Uterus (tissue), 4 donors: ENCODE measurements around the gene CELF4. TPM values are rescaled to one million over a fixed set of nuclear protein-coding genes. Genes with fewer than 3 reads are reported as not detected.

ENCODE experiments used
- DNase-seq, 2 donors: peaks; one replicate each; pipeline ENCODE4 v3.0.0-alpha.2; 2019 to 2020
- H3K27ac ChIP-seq, 2 donors: fragments of 200-600 bp; sonication (generic); 1 replicate in 1 of 2; 2 replicates in 1 of 2; pipeline ENCODE4 v1.5.1; 2016 to 2018
- H3K27me3 ChIP-seq, 2 donors: fragments of 200-600 bp; sonication (generic); one replicate each; pipeline ENCODE4 v1.5.1; 2018 to 2019; ENCODE audit warnings: control low read depth in 1 of 2
- H3K36me3 ChIP-seq, 2 donors: fragments of 200-600 bp; sonication (generic); one replicate each; pipeline ENCODE4 v1.5.1; 2019; ENCODE audit warnings: control low read depth in 1 of 2
- H3K4me1 ChIP-seq, 2 donors: fragments of 200-600 bp; sonication (generic); one replicate each; pipeline ENCODE4 v1.5.1; 2018 to 2019; ENCODE audit warnings: control low read depth in 1 of 2
- H3K4me3 ChIP-seq, 2 donors: fragments of 200-600 bp; sonication (generic); 1 replicate in 1 of 2; 2 replicates in 1 of 2; pipeline ENCODE4 v1.5.1; 2018 to 2019; ENCODE audit warnings: mild to moderate bottlenecking in 1 of 2
- H3K9me3 ChIP-seq, 2 donors: fragments of 200-600 bp; sonication (generic); one replicate each; pipeline ENCODE4 v1.5.1; 2019; ENCODE audit warnings: control low read depth in 1 of 2
- POLR2A ChIP-seq, 2 donors: fragments of 450-650 bp; IDR thresholded peaks; one replicate each; pipeline ENCODE4 v1.6.1; 2016; ENCODE audit warnings: antibody characterized with exemption in 2 of 2, mild to moderate bottlenecking in 1 of 2, moderate library complexity in 1 of 2
- intact Hi-C: fragments of 100-400 bp; cut with DNase I; formaldehyde crosslinking; loops from one replicate; pipeline ENCODE4 v1.15.1; 2023; ENCODE audit warnings: low total_unique reads
- total RNA-seq, 4 donors: library from RNA; depleted of rRNA in 3 of 4; stranded (reverse); fragments of >200 nt in 3 of 4; gene quantifications; one replicate each; pipeline versions ENCODE4 v1.1.0 to v1.2.4, GENCODE V29; 2014 to 2023
- TF ChIP-seq, protein P1 (sequence below), 4 experiments: fragments of 200-600 bp in 2 of 4; fragments of 450-650 bp in 2 of 4; sonication (generic) in 2 of 4; IDR thresholded peaks; one replicate each; pipeline ENCODE4 v1.5.1; 2016 to 2019; ENCODE audit warnings: antibody characterized with exemption in 4 of 4, mild to moderate bottlenecking in 2 of 4, moderate library complexity in 1 of 4
- donor health status: DM: yes; HTN: yes; CAD: no.

CELF4 gene
- total RNA-seq, 4 donors from 2014 or later: 0.18 to 1.7 TPM; not detected in 2

DNA sequence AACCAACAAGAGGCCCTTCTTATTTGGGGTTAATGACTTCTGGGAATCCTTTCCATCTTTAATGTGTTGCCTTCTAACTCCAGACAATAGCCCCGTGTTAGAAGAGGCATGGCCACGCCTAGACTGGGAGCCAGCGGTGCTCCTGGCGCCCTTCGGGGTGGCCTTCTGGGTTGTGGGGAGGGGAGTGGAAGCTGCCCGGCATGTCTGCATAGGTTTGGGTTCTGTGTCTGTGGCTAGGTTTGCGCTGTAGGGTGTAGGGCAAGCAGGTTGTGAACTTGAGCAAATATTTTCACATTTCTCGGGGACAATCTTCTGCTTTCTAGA is 40.4 kb downstream of the CELF4 start:
- no peak for DNase-seq
- intact Hi-C loops: no loop called here
- Histone ChIP-seq H3K4me3 (no peak overlapping the region), H3K9me3 (no peaks in the 10 kb centered on the region), H3K27ac (no peak overlapping the region), H3K27me3 (no peaks in the 10 kb centered on the region), H3K36me3 (no peaks in the 10 kb centered on the region), H3K4me1 (no peaks in the 10 kb centered on the region)
- TF ChIP-seq, protein P1, sequence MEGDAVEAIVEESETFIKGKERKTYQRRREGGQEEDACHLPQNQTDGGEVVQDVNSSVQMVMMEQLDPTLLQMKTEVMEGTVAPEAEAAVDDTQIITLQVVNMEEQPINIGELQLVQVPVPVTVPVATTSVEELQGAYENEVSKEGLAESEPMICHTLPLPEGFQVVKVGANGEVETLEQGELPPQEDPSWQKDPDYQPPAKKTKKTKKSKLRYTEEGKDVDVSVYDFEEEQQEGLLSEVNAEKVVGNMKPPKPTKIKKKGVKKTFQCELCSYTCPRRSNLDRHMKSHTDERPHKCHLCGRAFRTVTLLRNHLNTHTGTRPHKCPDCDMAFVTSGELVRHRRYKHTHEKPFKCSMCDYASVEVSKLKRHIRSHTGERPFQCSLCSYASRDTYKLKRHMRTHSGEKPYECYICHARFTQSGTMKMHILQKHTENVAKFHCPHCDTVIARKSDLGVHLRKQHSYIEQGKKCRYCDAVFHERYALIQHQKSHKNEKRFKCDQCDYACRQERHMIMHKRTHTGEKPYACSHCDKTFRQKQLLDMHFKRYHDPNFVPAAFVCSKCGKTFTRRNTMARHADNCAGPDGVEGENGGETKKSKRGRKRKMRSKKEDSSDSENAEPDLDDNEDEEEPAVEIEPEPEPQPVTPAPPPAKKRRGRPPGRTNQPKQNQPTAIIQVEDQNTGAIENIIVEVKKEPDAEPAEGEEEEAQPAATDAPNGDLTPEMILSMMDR (IDR thresholded peaks at IDR 0.05): no peak
- no peak for TF ChIP-seq POLR2A (IDR thresholded peaks at IDR 0.05)

DNA sequence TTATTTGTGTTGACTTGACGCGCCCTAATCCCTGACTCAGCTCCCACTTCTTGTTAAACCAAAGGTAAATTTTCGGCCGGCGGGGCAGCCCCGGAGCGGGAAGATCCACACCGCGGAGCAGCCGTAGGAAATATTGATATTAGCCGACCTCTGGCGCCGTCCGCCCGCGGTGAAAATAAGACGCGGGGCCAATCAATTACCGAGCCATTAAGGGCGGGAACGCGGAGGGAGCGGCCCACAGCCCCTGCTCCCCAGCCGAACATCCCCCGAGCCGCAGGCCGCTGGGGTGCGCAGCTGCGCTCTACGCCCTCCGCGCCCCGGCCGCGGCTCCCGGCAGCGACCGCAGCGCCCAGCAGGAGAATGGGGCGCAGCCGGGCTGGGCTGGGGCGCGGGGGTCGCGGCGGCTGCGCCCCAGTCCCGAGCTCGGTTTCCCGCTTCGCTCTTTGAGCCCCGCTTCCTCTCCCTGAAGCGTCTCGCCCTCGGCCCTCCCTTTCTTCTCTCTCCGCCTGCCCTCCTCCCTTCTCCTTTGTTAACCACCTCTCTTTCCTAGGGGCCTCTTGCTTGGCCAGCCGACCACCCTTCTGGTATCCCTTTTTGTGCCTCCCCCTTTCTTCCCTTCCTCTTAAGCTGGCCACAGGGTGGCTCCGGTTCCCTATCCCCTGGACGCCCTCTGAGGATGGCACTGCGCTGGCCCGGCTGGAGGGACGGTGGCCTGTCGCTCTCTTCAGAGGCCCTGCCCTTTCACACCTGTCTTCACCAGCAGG is 40.9 kb downstream of the CELF4 start:
- intact Hi-C loops: no loop called here
- TF ChIP-seq, protein P1 (IDR thresholded peaks at IDR 0.05): no peak
- TF ChIP-seq POLR2A (IDR thresholded peaks at IDR 0.05): no peak
- H3K9me3 ChIP-seq: no peaks in the 10 kb centered on the region
- DNase-seq: no peak
- no peaks in the 10 kb centered on the region for H3K36me3 ChIP-seq
- H3K4me3 ChIP-seq: no peak overlapping the region
- H3K4me1 ChIP-seq: peaks cover 0 to under 1% of the 10 kb centered on the region in 2 donors
- H3K27me3 ChIP-seq: no peaks in the 10 kb centered on the region
- H3K27ac ChIP-seq: no peak overlapping the region

DNA sequence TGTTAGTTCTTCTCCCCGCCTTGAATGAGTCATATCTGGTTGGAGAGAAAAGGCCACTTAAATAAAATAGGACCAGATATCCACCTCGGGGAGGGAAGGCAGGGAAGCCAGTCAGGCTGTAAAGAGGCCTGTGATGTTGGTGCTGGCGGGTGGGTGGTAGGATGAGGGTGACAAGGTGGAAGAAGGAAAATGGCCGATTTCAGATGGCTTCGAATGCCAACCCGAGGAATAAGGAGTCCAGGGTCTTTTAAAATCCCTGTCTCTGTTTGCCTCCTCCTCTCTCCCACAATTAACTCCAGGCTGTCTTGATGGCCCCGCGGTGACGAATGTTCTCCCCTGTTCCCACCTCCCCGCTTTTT is 41.5 kb downstream of the CELF4 start:
- Histone ChIP-seq H3K27ac (no peak overlapping the region), H3K4me3 (no peak overlapping the region), H3K4me1 (peaks cover 0 to 5% of the 10 kb centered on the region in 2 donors), H3K9me3 (no peaks in the 10 kb centered on the region), H3K27me3 (no peaks in the 10 kb centered on the region), H3K36me3 (no peaks in the 10 kb centered on the region)
- intact Hi-C loops: no loop called here
- no peak for DNase-seq
- TF ChIP-seq POLR2A (IDR thresholded peaks at IDR 0.05): no peak
- TF ChIP-seq, protein P1 (IDR thresholded peaks at IDR 0.05): no peak

DNA sequence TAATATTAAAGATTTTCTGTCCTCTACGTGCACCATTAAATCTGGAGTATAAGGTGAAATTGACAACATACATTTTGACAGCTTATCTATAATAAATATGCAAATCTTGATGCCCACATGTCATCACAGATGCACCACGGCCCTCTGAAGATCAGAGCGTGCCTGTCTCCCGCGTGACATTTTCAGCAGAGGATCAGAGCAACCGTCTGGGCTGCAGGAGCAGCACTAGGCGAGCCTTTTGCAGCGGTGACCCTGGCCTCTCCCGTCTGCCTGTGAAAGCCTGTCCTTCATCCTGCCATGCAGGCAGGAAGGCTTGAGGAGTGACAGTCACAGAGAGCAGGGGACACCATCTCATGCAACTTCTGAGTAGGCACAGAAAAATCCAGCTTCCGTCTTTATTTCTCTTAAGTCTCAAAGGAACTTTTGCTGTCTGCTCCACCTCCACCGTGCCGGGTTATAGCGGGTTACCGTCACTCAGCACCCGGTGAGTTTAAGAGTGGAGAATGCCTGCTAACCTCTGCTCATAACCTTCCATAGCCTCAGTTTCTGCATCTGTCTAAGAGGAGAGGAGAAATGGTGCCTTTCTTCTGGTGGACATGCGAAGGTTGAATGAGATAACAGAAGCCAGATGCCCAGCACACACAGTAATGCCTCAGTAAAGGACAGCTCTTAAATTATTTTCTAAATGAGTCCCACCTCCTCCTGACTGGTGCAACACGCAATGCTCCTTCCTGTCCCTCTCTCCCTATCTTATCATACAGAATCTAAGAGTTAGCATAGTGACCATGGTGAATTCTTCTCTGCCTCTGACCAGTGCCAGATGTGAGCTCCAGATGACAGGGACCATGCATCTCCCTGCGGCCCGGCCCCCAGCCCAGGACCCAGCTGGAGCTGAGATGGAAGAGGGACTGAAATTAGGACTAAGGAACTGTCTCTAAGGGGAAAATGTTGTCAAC is 43.8 kb downstream of the CELF4 start:
- no peak for DNase-seq
- no peaks in the 10 kb centered on the region for H3K36me3 ChIP-seq
- no peaks in the 10 kb centered on the region for H3K27me3 ChIP-seq
- H3K27ac ChIP-seq: no peak overlapping the region
- no peak overlapping the region for H3K4me3 ChIP-seq
- no peaks in the 10 kb centered on the region for H3K9me3 ChIP-seq
- peaks cover 0 to 5% of the 10 kb centered on the region in 2 donors for H3K4me1 ChIP-seq
- intact Hi-C loops: no loop called here
- TF ChIP-seq, protein P1 (IDR thresholded peaks at IDR 0.05): no peak
- no peak for TF ChIP-seq POLR2A (IDR thresholded peaks at IDR 0.05)

DNA sequence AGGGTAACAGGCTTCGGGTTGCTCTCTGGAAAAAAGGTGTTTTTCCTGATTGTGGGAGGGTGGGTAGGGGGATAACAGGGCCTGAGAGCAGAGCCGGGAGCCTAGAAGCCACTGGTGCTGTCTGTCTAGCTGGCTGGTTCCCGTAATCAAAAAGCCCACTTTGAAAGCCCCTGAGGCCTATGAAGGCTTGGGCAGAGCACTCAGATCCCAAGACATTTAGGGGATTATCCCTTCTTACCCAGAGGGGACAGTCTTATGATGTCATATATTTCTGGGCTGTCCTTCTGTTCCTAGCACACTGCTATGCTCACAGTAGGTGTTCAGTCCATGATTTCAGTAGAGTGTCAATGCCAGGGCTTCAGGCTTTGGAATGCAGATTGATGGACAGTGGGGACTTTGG is 45.1 kb downstream of the CELF4 start:
- Histone ChIP-seq H3K4me1 (peaks cover 0 to 5% of the 10 kb centered on the region in 2 donors), H3K36me3 (no peaks in the 10 kb centered on the region), H3K9me3 (no peaks in the 10 kb centered on the region), H3K27me3 (no peaks in the 10 kb centered on the region), H3K4me3 (no peak overlapping the region), H3K27ac (no peak overlapping the region)
- DNase-seq: no peak
- intact Hi-C loops: no loop called here
- no peak for TF ChIP-seq POLR2A (IDR thresholded peaks at IDR 0.05)
- TF ChIP-seq, protein P1 (IDR thresholded peaks at IDR 0.05): no peak
